Kidney (tissue), 14 donors: ENCODE measurements around the gene GNA15. TPM values are rescaled to one million over a fixed set of nuclear protein-coding genes. Genes with fewer than 3 reads are reported as not detected.
"Not testable (repeated sequence)": the region's sequence is repeated elsewhere in the genome, so short reads cannot be mapped to it uniquely, and the experiment has no call there.

Experiments
- DNase-seq, 5 donors: peaks; one replicate each; pipeline ENCODE4 v3.0.0-alpha.2; 2013 to 2020
- FAIRE-seq: peaks from 2 replicates; lab custom pipeline; 2012; peaks lifted over from hg19 to GRCh38; lab: Jason Lieb, UNC
- H3K27ac ChIP-seq, 2 donors: one replicate each; pipeline ENCODE4 v1.7.0; 2013; ENCODE audit warnings: low read depth in 2 of 2, low read length in 2 of 2, inconsistent platforms in 1 of 2
- H3K27me3 ChIP-seq: one replicate; pipeline ENCODE4 v1.7.1; 2013; ENCODE audit warnings: low read length, inconsistent platforms; ENCODE audit not compliant: control insufficient read depth, insufficient read depth
- H3K36me3 ChIP-seq, 3 donors: one replicate each; pipeline versions ENCODE4 v1.7.0 to v1.7.1; 2013; ENCODE audit warnings: low read length in 3 of 3, control low read depth in 1 of 3, inconsistent platforms in 1 of 3; ENCODE audit not compliant: insufficient read depth in 3 of 3, control insufficient read depth in 2 of 3
- H3K4me1 ChIP-seq, 3 donors: one replicate each; pipeline versions ENCODE4 v1.7.0 to v1.7.1; 2013; ENCODE audit warnings: low read length in 3 of 3, inconsistent platforms in 1 of 3, low read depth in 1 of 3; ENCODE audit not compliant: control insufficient read depth in 2 of 3, insufficient read depth in 2 of 3
- H3K4me3 ChIP-seq, 3 donors: one replicate each; pipeline versions ENCODE4 v1.7.0 to v1.8.1; 2013; ENCODE audit warnings: low read length in 3 of 3, control low read depth in 1 of 3, inconsistent platforms in 1 of 3
- H3K9ac ChIP-seq, 3 donors: one replicate each; pipeline versions ENCODE4 v1.7.0 to v1.7.1; 2013; ENCODE audit warnings: low read length in 3 of 3, control low read depth in 1 of 3, inconsistent platforms in 1 of 3
- H3K9me3 ChIP-seq, 3 donors: one replicate each; pipeline versions ENCODE4 v1.7.0 to v1.7.1; 2013; ENCODE audit warnings: low read length in 3 of 3, control low read depth in 1 of 3, inconsistent platforms in 1 of 3; ENCODE audit not compliant: control insufficient read depth in 2 of 3, insufficient read depth in 1 of 3
- intact Hi-C: fragments of 100-400 bp; cut with DNase I; formaldehyde crosslinking; loops from one replicate; pipeline ENCODE4 v1.11.1; 2022
- polyA plus RNA-seq: library from polyadenylated mRNA; stranded (reverse); fragments of 350-450 nt; fragmentation: Illumina TruSeq; extraction: RNeasy Lipid Tissue Mini Kit (QIAGEN cat#74804); gene quantifications from one replicate; pipeline ENCODE4 v1.2.3, GENCODE V29; 2014; ENCODE audit warnings: low read depth, low replicate concordance; ENCODE audit not compliant: insufficient read depth
- total RNA-seq: library from RNA; stranded (reverse); fragmentation: NEBNext Ultra II Directional; extraction: Animal tissue kit (Norgen Biotek cat#: 25700); gene quantifications from one replicate; pipeline ENCODE4 v1.2.1, GENCODE V29; 2021
- TF ChIP-seq, protein P1 (sequence below): IDR thresholded peaks from 3 replicates; pipeline ENCODE4 v1.5.1; 2012; ENCODE audit warnings: mild to moderate bottlenecking, moderate library complexity, borderline replicate concordance; ENCODE audit not compliant: insufficient read depth; ENCODE audit errors: extremely low read depth
- donor health status: control.
- donor health status: control.
- donor health status: control.
- donor health status: control.
- donor health status: control.
- donor health status: DM: yes; HTN: yes; CAD: no.
- donor health status: Normal renal cell carcinoma (clear cell type).

GNA15 gene
- total and polyA plus RNA-seq, 2 donors from 2014 or later, result 1.7 to 8.7 TPM

DNA sequence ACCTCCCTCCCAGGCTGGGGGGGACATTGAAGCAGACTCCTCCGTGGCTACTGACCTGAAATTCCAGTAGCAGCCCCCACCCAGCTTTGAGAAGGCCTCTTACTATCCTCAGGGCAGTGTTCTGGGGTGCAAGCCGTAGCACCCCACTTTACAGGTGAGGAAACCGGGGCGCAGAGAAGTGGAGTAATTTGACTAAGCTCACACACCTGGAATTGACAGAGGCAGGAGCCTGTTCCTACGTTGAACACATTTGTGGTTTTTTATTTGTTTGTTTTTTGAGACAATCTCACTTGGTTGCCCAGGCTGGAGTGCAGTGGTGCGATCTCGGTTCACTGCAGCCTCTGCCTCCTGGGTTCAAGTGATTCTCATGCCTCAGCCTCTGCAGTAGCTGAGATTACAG lies 28.1 kb downstream of the GNA15 start:
- TF ChIP-seq, protein P1, sequence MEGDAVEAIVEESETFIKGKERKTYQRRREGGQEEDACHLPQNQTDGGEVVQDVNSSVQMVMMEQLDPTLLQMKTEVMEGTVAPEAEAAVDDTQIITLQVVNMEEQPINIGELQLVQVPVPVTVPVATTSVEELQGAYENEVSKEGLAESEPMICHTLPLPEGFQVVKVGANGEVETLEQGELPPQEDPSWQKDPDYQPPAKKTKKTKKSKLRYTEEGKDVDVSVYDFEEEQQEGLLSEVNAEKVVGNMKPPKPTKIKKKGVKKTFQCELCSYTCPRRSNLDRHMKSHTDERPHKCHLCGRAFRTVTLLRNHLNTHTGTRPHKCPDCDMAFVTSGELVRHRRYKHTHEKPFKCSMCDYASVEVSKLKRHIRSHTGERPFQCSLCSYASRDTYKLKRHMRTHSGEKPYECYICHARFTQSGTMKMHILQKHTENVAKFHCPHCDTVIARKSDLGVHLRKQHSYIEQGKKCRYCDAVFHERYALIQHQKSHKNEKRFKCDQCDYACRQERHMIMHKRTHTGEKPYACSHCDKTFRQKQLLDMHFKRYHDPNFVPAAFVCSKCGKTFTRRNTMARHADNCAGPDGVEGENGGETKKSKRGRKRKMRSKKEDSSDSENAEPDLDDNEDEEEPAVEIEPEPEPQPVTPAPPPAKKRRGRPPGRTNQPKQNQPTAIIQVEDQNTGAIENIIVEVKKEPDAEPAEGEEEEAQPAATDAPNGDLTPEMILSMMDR, result no peak
- intact Hi-C loops, result no loop called here
- Histone ChIP-seq H3K9me3 (no peaks in the 10 kb centered on the region), H3K27ac (no peak overlapping the region), H3K9ac (no peak overlapping the region), H3K4me3 (no peak overlapping the region), H3K36me3 (no peaks in the 10 kb centered on the region), H3K4me1 (no peaks in the 10 kb centered on the region), H3K27me3 (no peaks in the 10 kb centered on the region)
- DNase-seq (no peak), FAIRE-seq (no peak)

DNA sequence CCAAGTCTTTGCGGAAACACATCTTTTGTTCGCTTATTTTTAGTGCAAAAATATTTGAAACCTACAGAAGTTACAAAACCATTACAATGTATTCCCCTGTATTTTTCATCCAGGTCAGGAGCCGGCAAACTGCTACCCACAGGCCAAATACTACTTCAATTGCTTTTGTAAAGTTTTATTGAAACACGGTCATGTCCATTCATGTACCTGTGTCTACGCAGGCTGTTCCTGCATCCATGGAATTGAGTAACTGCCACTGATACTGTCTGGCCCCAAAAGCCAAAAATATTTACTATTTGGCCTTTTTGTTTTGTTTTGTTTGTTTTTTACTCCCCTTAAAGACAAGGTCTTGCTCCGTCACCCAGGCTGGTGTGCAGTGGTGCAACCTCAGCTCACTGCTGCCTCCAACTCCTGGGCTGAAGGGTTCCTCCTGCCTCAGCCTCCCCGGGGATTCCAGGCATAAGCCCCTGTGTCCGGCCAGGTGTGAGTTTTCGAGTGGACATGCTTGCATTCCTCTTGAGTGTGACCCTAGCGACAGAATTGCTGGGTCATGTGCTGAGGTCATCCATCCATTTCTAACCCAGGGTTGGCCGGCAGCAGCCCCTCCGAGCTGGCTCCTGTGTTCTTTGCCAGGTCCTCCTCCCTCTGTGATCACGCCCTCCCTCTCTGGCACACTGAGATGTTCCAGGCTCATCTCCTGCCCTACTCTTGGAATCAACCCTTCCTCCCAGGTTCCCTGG lies 31.9 kb downstream of the GNA15 start:
- no peak overlapping the region for H3K4me3 ChIP-seq
- intact Hi-C loops, result no loop called here
- no peaks in the 10 kb centered on the region for H3K36me3 ChIP-seq
- H3K4me1 ChIP-seq, result no peaks in the 10 kb centered on the region
- no peak for FAIRE-seq
- H3K27me3 ChIP-seq, result no peaks in the 10 kb centered on the region
- no peak overlapping the region for H3K9ac ChIP-seq
- TF ChIP-seq, protein P1, result no peak
- no peak overlapping the region for H3K27ac ChIP-seq
- no peaks in the 10 kb centered on the region for H3K9me3 ChIP-seq
- no peak for DNase-seq

DNA sequence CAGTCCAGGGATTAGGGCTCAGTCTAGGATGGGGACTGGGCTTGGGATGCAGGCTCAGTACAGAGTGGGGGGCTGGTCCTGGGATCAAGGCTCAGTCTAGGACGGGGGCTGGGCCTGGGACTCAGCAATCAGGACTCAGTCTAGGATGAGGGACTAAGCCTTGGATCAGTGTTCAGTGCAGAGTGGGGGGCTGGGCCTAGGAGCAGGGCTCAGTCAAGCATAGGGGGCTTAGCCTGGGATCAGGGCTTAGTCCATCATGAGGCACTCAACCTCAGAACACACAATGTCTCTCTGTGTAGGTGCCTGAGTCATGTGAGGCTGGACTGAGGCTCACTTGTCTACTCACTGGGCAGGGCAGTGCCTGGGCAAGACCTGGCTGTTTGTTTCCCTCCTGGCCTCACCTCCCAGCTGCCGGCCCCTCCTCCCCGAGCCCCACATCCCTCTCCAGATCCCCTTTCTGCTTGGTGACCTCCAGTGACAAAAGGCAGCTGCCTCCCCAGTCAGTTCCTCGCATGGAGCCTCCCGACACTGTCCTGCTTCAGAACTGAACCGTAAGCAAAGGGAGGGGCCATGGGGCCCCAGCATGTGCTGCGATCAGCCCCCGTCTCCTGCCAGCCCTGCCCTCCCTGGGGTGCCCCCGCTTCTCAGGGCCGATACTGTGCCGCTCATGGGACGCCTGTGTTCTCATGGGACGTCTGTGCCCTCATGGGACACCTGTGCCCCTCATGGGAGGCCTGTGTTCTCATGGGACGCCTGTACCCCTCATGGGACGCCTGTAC lies 36.2 kb downstream of the GNA15 start:
- no peak overlapping the region for H3K4me3 ChIP-seq
- intact Hi-C loops, result no loop called here
- no peaks in the 10 kb centered on the region for H3K9me3 ChIP-seq
- DNase-seq (peak in 1 of 5 donors; percentile 72), FAIRE-seq (no peak)
- TF ChIP-seq, protein P1, result no peak
- H3K27me3 ChIP-seq, result no peaks in the 10 kb centered on the region
- H3K4me1 ChIP-seq, result no peaks in the 10 kb centered on the region
- no peaks in the 10 kb centered on the region for H3K36me3 ChIP-seq
- no peak overlapping the region for H3K27ac ChIP-seq
- H3K9ac ChIP-seq, result no peak overlapping the region

DNA sequence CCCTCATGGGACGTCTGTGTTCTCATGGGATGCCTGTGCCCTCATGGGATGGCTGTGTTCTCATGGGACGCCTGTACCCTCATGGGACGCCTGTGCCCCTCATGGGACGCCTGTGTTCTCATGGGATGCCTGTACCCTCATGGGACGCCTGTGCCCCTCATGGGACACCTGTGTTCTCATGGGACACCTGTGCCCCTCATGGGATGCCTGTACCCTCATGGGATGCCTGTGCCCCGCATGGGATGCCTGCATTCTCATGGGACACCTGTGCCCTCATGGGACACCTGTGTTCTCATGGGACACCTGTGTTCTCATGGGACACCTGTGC lies 36.8 kb downstream of the GNA15 start:
- DNase-seq, H3K36me3 ChIP-seq, FAIRE-seq, H3K9me3 ChIP-seq, intact Hi-C loops, H3K4me1 ChIP-seq, H3K27ac ChIP-seq, H3K9ac ChIP-seq, H3K4me3 ChIP-seq, H3K27me3 ChIP-seq: not testable (repeated sequence)
